Left ventricle myocardium inferior (tissue), 1 donor: Measurements from ENCODE around the gene AHNAK2. TPM values are rescaled to one million over a fixed set of nuclear protein-coding genes. Genes with fewer than 3 reads are reported as not detected.
"Not testable (repeated sequence)": the region's sequence is repeated elsewhere in the genome, so short reads cannot be mapped to it uniquely, and the experiment has no call there.

Experiments
- DNase-seq: peaks from one replicate; pipeline ENCODE4 v3.0.0-alpha.2; 2020
- H3K27ac ChIP-seq: fragments of 200-600 bp; replicated peaks from 2 replicates; pipeline ENCODE4 v1.8.0; 2021
- H3K27me3 ChIP-seq: fragments of 200-600 bp; 2 replicates; pipeline ENCODE4 v1.8.0; 2021; ENCODE audit warnings: low read depth
- H3K36me3 ChIP-seq: fragments of 200-600 bp; 2 replicates; pipeline ENCODE4 v1.8.0; 2021
- H3K4me1 ChIP-seq: fragments of 200-600 bp; 2 replicates; pipeline ENCODE4 v1.8.0; 2021
- H3K4me3 ChIP-seq: fragments of 200-600 bp; 2 replicates; pipeline ENCODE4 v1.8.0; 2021; ENCODE audit warnings: mild to moderate bottlenecking, moderate library complexity
- H3K9me3 ChIP-seq: fragments of 200-600 bp; replicated peaks from 2 replicates; pipeline ENCODE4 v1.8.0; 2021
- intact Hi-C: fragments of 100-400 bp; cut with micrococcal nuclease; formaldehyde crosslinking; loops from one replicate; pipeline ENCODE4 v1.11.0; 2022
- total RNA-seq: library from RNA; stranded (reverse); fragmentation: NEBNext Ultra II Directional; extraction: Animal tissue kit (Norgen Biotek cat#: 25700); gene quantifications from one replicate; pipeline ENCODE4 v1.2.1, GENCODE V29; 2021
- TF ChIP-seq, protein P1 (sequence below): fragments of 200-600 bp; IDR thresholded peaks from 2 replicates; pipeline ENCODE4 v1.8.0; 2021; ENCODE audit warnings: antibody characterized with exemption, mild to moderate bottlenecking, borderline replicate concordance
- donor health status: DM: no; HTN: yes; CAD: no; lungs with severe emphysema.

The AHNAK2 gene
- total RNA-seq, 1 donor from 2014 or later = 2.5 TPM

DNA sequence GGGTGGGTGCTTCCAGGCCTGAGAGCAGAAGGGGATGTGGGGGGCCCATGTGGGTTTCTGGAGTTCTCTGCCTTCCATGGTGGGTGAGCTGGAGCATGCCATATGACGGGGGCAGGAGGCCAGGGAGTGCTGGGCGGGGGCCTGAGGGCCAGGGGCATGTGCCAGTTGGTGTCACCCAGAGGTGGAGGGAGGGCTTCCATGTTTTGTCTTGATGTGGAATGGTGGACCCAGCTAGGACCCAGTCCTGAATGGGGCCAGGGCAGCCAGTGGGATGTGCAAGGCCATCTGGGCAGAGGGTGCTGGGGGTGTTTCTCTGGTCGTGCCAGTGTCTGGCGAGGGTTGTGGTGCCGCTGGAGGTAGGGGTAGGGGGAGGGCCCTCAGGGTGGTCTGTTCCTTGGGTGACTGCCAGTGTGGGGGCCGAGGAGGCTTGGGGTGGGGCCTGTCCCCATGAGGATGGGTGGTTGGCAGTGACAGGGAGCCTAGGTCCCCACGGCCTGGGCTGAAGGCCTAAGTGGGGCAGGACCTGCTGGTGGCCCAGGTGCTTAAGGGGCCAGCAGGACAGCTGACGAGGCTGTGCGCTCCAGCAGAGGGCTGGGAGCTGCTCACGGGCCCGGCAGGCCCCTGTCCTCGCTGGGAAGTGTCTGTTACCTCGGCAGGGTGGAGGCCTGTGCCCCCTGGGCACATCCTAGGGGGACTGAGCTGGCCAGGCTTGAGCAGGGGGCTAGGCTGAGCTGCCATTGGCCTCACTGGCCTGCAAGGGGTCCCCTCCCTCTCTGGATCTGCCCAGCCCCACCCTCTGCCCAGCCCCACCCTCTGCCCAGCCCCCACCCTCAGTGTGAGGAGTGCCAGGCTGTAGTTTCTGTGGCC is 86.3 kb downstream of the AHNAK2 start:
- TF ChIP-seq, protein P1, sequence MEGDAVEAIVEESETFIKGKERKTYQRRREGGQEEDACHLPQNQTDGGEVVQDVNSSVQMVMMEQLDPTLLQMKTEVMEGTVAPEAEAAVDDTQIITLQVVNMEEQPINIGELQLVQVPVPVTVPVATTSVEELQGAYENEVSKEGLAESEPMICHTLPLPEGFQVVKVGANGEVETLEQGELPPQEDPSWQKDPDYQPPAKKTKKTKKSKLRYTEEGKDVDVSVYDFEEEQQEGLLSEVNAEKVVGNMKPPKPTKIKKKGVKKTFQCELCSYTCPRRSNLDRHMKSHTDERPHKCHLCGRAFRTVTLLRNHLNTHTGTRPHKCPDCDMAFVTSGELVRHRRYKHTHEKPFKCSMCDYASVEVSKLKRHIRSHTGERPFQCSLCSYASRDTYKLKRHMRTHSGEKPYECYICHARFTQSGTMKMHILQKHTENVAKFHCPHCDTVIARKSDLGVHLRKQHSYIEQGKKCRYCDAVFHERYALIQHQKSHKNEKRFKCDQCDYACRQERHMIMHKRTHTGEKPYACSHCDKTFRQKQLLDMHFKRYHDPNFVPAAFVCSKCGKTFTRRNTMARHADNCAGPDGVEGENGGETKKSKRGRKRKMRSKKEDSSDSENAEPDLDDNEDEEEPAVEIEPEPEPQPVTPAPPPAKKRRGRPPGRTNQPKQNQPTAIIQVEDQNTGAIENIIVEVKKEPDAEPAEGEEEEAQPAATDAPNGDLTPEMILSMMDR = no peak
- Histone ChIP-seq H3K4me1 (peaks cover 21% of the 10 kb centered on the region), H3K27ac (no peak overlapping the region), H3K36me3 (peaks cover 13% of the 10 kb centered on the region), H3K4me3 (no peak overlapping the region), H3K27me3 (no peaks in the 10 kb centered on the region), H3K9me3 (no peaks in the 10 kb centered on the region)
- DNase-seq = peak; percentile 14
- intact Hi-C loops = no loop called here

DNA sequence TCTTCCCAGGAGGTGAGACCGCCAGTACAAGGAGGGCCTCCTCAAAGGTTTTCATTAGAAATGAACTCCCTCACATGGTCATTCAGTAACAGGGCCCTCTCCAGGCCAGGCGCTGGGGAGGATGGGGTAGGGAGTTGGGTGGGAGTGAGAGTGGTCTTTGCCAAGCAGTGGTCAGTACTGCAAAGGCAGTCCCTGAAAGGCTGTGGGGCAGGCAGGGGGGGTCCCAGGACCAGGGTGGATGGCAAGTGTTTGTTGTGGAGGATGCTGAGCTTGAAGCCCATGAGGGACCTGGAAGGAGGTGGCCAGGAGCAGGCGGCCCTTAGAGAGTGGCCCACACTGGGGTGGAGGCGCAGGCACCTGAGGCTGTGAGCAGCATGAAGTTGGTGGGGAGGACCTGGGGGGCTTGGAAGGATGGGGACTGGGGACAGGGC is 87.0 kb downstream of the AHNAK2 start:
- intact Hi-C loops = no loop called here
- no peaks in the 10 kb centered on the region for H3K9me3 ChIP-seq
- no peak overlapping the region for H3K4me3 ChIP-seq
- peaks cover 20% of the 10 kb centered on the region for H3K4me1 ChIP-seq
- no peaks in the 10 kb centered on the region for H3K27me3 ChIP-seq
- TF ChIP-seq, protein P1 = no peak
- peaks cover 20% of the 10 kb centered on the region for H3K36me3 ChIP-seq
- no peak overlapping the region for H3K27ac ChIP-seq
- DNase-seq = peak; percentile 9

DNA sequence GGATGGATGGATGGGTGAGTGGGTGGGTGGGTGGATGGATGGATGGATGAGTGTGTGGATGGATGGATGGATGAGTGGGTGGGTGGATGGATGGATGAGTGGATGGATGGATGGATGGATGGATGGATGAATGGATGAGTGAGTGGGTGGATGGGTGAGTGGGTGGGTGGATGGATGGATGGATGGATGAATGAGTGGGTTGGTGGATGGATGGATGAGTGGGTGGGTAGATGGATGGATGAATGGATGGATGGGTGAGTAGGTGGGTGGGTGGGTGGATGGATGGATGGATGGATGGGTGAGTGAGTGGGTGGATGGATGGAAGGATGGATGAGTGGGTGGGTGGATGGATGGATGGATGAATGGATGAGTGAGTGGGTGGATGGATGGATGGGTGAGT is 87.9 kb downstream of the AHNAK2 start:
- intact Hi-C loops, DNase-seq, H3K4me3 ChIP-seq, H3K9me3 ChIP-seq, H3K27me3 ChIP-seq, H3K27ac ChIP-seq: not testable (repeated sequence)
- peaks cover 29% of the 10 kb centered on the region for H3K36me3 ChIP-seq
- peaks cover 12% of the 10 kb centered on the region for H3K4me1 ChIP-seq

DNA sequence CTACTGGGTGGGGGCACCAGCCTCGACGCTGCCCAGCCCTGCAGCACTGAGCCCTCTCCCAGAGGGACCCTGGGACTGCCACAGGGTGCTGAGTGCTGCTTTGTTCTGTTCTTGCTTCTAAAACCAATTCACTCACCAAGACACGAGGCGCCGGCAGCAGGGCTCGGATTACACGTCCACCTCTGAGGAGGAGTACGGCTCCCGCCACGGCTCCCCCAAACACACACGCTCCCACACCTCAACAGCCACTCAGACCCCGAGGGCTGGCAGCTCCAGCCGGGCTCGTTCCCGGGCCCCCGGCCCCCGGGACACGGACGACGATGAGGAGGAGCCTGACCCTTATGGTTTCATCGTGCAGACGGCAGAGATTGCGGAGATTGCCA is 88.8 kb downstream of the AHNAK2 start:
- TF ChIP-seq, protein P1 = no peak
- Histone ChIP-seq H3K27me3 (no peaks in the 10 kb centered on the region), H3K4me3 (no peak overlapping the region), H3K4me1 (peaks cover 3% of the 10 kb centered on the region), H3K27ac (no peak overlapping the region), H3K36me3 (peaks cover 32% of the 10 kb centered on the region), H3K9me3 (no peaks in the 10 kb centered on the region)
- intact Hi-C loops = no loop called here
- peak; percentile 11 for DNase-seq

DNA sequence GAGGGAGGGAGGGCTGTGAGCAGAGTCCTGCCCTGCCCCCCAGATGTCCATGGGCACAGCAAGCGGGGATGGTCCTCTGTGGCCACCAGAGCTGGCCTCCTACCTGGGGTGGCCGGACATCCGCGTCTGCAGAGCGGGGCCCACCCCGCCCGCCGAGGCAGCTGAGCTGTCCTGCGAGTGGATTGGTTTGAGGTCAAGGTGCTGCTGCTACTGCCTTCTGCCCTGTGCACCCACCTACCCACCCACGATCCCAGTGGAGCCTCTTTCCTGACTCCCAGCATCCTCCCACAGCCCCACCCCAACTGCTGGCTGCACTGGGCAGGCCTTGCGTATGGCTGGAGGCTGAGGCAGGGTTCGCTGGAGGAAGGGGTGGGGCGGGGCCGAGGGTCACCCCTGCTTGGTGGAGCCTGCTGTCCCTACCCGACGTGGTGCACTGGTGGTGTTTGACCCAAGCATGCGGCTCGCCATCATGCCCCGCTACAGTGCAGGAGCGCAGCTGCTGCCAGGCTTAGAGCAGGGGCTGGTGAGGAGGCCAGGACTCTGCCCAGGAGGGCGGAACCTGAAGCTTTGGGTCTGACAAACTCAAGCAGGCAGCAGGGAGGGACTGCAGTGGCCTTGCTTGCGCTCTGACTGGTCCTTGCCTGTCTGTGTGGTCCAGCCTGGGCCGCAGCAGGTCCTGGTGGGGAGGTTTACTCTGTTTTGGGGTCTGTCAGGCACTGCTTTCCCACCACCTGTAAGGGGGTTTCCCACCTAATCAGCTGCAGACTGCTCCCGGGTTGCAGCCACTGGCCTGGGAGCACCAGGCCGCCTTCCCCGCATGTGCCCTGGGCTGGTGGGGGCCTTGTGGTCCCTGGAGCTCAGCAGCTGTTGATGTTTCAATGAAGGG is 89.4 kb downstream of the AHNAK2 start:
- intact Hi-C loops = no loop called here
- no peaks in the 10 kb centered on the region for H3K4me1 ChIP-seq
- no peaks in the 10 kb centered on the region for H3K9me3 ChIP-seq
- H3K4me3 ChIP-seq = no peak overlapping the region
- H3K27ac ChIP-seq = no peak overlapping the region
- H3K27me3 ChIP-seq = no peaks in the 10 kb centered on the region
- TF ChIP-seq, protein P1 = no peak
- H3K36me3 ChIP-seq = peaks cover 37% of the 10 kb centered on the region
- peak; percentile 9 for DNase-seq
